Mammary epithelial cell (primary cell): ENCODE measurements around the gene LACTBL1.

Source experiments
- CTCF ChIP-seq, 2 donors: IDR thresholded peaks in 1 of 2; conservative IDR thresholded peaks in 1 of 2; 2 replicates each; pipeline ENCODE4 v1.5.1; 2011 to 2012; ENCODE audit warnings: inconsistent platforms in 2 of 2, low read length in 2 of 2, mild to moderate bottlenecking in 2 of 2, control low read depth in 1 of 2, low read depth in 1 of 2; ENCODE audit not compliant: insufficient read depth in 1 of 2; ENCODE audit errors: extremely low read depth in 1 of 2
- EZH2 ChIP-seq: IDR thresholded peaks from 2 replicates; pipeline ENCODE4 v1.6.1; 2012; ENCODE audit warnings: low read length, inconsistent platforms, borderline replicate concordance

GRCh38 chr1:22920734-22921451, 51.8 kb downstream of the LACTBL1 start:
- TF ChIP-seq EZH2 = no peak
- TF ChIP-seq CTCF (conservative IDR thresholded peaks at IDR 0.05 in 1 of 2, IDR thresholded peaks at IDR 0.05 in 1 of 2; ENCODE audit: extremely low read depth in 1 of 2, insufficient read depth in 1 of 2, low read depth in 1 of 2, low read length in 2 of 2) = no peak
